Tibial artery (tissue), 4 donors: ENCODE results near the gene TTC28.

Experiments
- DNase-seq, 2 donors: peaks; one replicate each; pipeline ENCODE4 v3.0.0-alpha.2; 2019
- H3K27ac ChIP-seq, 2 donors: fragments of 200-600 bp; sonication (generic) in 1 of 2; 1 replicate in 1 of 2; 2 replicates in 1 of 2; pipeline ENCODE4 v1.5.1; 2018 to 2019; ENCODE audit warnings: mild to moderate bottlenecking in 1 of 2
- H3K27me3 ChIP-seq, 2 donors: fragments of 200-600 bp; sonication (generic) in 1 of 2; one replicate each; pipeline versions ENCODE4 v1.5.1 to v1.6.0; 2016 to 2019
- H3K36me3 ChIP-seq, 3 donors: fragments of 200-600 bp; sonication (generic) in 2 of 3; one replicate each; pipeline ENCODE4 v1.5.1; 2016 to 2019; ENCODE audit warnings: mild to moderate bottlenecking in 2 of 3
- H3K4me1 ChIP-seq, 4 donors: fragments of 200-600 bp; sonication (generic) in 2 of 4; 1 replicate in 3 of 4; 2 replicates in 1 of 4; pipeline ENCODE4 v1.5.1; 2016 to 2019
- H3K4me3 ChIP-seq, 2 donors: fragments of 200-600 bp; sonication (generic) in 1 of 2; 1 replicate in 1 of 2; 2 replicates in 1 of 2; pipeline ENCODE4 v1.5.1; 2018 to 2019; ENCODE audit warnings: mild to moderate bottlenecking in 2 of 2
- H3K9me3 ChIP-seq, 3 donors: fragments of 200-600 bp; sonication (generic) in 1 of 3; one replicate each; pipeline ENCODE4 v1.5.1; 2016 to 2019
- intact Hi-C: fragments of 100-400 bp; cut with DNase I; formaldehyde crosslinking; loops from one replicate; pipeline ENCODE4 v1.15.0; 2023; ENCODE audit warnings: low total_unique reads
- TF ChIP-seq, protein P1 (sequence below), 2 experiments: fragments of 200-600 bp in 1 of 2; fragments of 450-650 bp in 1 of 2; IDR thresholded peaks; one replicate each; pipeline ENCODE4 v1.5.1; 2017 to 2019; ENCODE audit warnings: antibody characterized with exemption in 2 of 2, mild to moderate bottlenecking in 1 of 2, moderate library complexity in 1 of 2

TTC28 gene

GRCh38 chr22:28344918-28345703, 334.5 kb downstream of the TTC28 start:
- TF ChIP-seq, protein P1, sequence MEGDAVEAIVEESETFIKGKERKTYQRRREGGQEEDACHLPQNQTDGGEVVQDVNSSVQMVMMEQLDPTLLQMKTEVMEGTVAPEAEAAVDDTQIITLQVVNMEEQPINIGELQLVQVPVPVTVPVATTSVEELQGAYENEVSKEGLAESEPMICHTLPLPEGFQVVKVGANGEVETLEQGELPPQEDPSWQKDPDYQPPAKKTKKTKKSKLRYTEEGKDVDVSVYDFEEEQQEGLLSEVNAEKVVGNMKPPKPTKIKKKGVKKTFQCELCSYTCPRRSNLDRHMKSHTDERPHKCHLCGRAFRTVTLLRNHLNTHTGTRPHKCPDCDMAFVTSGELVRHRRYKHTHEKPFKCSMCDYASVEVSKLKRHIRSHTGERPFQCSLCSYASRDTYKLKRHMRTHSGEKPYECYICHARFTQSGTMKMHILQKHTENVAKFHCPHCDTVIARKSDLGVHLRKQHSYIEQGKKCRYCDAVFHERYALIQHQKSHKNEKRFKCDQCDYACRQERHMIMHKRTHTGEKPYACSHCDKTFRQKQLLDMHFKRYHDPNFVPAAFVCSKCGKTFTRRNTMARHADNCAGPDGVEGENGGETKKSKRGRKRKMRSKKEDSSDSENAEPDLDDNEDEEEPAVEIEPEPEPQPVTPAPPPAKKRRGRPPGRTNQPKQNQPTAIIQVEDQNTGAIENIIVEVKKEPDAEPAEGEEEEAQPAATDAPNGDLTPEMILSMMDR (IDR thresholded peaks at IDR 0.05), result no peak
- Histone ChIP-seq H3K4me3 (peak overlapping the region in 1 of 2 donors; percentile 9), H3K27ac (peak overlapping the region in 1 of 2 donors; percentile 2), H3K4me1 (peaks cover 0 to 27% (median 9%) of the 10 kb centered on the region in 4 donors), H3K27me3 (no peaks in the 10 kb centered on the region), H3K36me3 (no peaks in the 10 kb centered on the region), H3K9me3 (no peaks in the 10 kb centered on the region)
- DNase-seq, result peak in 1 of 2 donors; percentile 23
- intact Hi-C loops, result no loop called here

DNA sequence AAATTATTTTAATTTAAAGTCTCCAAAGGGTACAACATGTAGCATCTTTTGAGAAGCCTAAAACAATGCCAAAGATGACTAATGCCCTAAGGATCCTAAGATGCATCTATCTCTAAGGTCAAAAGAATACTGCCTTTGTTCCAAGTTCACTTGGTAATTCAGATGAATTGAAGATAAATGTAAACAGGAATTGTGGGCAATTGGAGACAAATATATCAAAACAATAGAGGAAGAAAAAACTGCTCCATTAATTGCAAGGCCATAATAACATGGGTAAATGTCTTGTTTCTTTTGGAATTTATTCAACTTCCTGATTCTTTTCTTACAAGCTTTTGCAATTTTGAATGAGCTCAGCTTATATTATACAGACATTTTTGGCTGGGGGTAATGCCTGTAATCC, 338.6 kb downstream of the TTC28 start:
- H3K36me3 ChIP-seq, result no peaks in the 10 kb centered on the region
- intact Hi-C loops, result no loop called here
- TF ChIP-seq, protein P1 (IDR thresholded peaks at IDR 0.05), result no peak
- no peaks in the 10 kb centered on the region for H3K9me3 ChIP-seq
- H3K27me3 ChIP-seq, result no peaks in the 10 kb centered on the region
- no peak for DNase-seq
- H3K27ac ChIP-seq, result no peak overlapping the region
- H3K4me1 ChIP-seq, result peaks cover 0 to 27% (median 9%) of the 10 kb centered on the region in 4 donors
- H3K4me3 ChIP-seq, result no peak overlapping the region

DNA sequence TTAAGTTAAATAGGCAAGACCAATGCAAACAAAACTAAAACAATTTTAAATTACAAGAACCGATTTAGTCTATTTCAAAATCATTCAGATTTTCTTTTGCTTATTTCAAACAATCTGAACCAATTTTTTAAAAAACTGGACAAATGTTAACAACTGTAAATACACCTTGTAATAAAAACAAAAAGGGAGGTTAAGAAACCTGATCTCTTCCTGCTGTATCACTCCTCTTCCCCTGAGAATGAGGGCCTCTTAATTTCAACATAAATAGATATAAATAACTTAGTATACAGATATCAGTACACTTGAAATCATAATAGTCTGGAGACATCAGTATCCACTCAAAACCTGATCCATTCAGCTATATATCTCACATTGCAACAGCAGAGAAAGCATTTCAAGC, 346.6 kb downstream of the TTC28 start:
- no peak for DNase-seq
- Histone ChIP-seq H3K27me3 (no peaks in the 10 kb centered on the region), H3K4me3 (no peak overlapping the region), H3K27ac (no peak overlapping the region), H3K9me3 (no peaks in the 10 kb centered on the region), H3K4me1 (peaks cover 0 to 39% (median 19%) of the 10 kb centered on the region in 4 donors), H3K36me3 (no peaks in the 10 kb centered on the region)
- intact Hi-C loops, result no loop called here
- TF ChIP-seq, protein P1 (IDR thresholded peaks at IDR 0.05), result no peak

GRCh38 chr22:28332410-28332809, 347.2 kb downstream of the TTC28 start:
- DNase-seq, result no peak

GRCh38 chr22:28331695-28332094, 347.9 kb downstream of the TTC28 start:
- no peak overlapping the region for H3K27ac ChIP-seq
- H3K4me3 ChIP-seq, result no peak overlapping the region
- DNase-seq, result no peak
- no peaks in the 10 kb centered on the region for H3K9me3 ChIP-seq
- no peaks in the 10 kb centered on the region for H3K36me3 ChIP-seq
- TF ChIP-seq, protein P1 (IDR thresholded peaks at IDR 0.05), result no peak
- peaks cover 0 to 39% (median 19%) of the 10 kb centered on the region in 4 donors for H3K4me1 ChIP-seq
- intact Hi-C loops, result no loop called here
- H3K27me3 ChIP-seq, result no peaks in the 10 kb centered on the region

More at GRCh38 chr22:28332410-28332809, 347.2 kb downstream of the TTC28 start:
- intact Hi-C loops, result no loop called here
- TF ChIP-seq, protein P1 (IDR thresholded peaks at IDR 0.05), result no peak
- no peaks in the 10 kb centered on the region for H3K36me3 ChIP-seq
- H3K4me1 ChIP-seq, result peaks cover 0 to 39% (median 19%) of the 10 kb centered on the region in 4 donors
- H3K27me3 ChIP-seq, result no peaks in the 10 kb centered on the region
- H3K9me3 ChIP-seq, result no peaks in the 10 kb centered on the region
- H3K27ac ChIP-seq, result no peak overlapping the region
- no peak overlapping the region for H3K4me3 ChIP-seq
